ENCODE data around the gene TRERF1.
A peak's percentile ranks its signal among the peaks of the same experiment; 100 is the strongest.

TRERF1 gene

DNA sequence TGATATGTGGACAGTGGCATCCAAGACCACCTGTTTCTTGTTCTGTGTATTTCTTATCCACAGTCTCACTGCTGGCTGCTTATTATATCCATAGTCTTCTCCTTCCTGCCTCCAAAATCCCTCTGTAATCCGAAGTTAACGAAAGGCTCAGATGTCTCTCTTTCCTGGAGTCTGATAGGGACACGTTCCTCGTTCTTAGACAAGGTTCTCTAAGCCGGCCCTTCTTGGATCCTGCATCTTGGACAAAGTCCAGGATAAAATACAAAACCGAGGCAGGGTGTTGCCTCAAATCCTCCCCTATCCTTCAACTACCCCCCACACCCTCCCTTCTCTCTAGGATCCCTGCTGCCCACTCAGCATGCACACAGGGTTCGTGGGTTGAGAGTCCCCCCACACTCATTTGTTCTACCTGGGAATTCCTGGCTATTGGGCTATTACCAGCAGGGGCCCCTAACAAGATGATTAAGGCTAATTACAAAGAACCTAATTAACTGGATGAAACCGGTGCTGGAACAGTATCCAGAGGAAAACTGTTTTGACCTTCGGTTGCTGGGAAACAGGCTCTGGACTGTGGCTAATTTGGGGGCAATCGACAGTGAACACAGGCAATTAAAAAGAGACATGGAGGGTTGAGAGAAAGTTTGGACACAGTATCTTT, 201.3 kb downstream of the TRERF1 start:
- no peak for DNase-seq (ENCODE audit: low read depth)

DNA sequence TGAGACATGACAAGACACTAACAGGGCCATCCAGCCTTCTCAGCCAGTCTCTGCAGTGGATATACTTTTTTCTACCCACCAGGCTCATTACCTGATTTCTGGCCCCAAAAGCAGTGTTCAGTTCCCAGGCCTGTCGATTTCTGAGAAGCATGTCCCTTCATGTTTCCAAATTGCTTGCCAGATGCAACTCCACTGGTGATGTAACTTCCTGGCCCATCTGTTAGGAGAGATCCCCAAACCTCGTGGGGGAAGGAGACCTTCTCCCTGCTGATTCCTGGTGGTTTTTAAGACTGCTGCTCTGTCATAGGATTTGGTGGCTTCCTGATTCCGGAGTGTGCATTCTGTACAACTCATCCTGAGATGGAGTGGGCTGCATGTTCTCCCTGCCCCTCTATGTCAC, 202.4 kb downstream of the TRERF1 start:
- DNase-seq (ENCODE audit: low read depth): no peak

DNA sequence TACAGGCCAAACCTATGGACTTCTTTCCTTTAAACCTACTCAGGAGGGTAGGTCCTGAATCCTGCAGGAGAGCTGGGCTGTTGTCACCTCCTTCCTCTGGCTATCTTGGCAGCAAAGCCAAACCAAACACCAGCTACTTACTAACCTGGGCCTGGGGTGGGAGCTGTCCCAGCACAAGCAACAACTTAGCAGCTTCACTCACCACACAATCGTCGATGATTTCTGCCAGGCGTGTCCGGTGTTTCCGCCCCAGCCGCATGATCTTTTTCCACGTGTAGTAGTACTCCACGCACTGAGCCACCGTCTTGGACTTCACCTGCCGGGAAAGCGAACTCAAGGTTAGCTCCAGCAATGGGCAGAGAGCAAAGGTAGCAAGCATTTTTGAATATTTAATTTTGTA, 208.7 kb downstream of the TRERF1 start:
- DNase-seq (ENCODE audit: low read depth): no peak

DNA sequence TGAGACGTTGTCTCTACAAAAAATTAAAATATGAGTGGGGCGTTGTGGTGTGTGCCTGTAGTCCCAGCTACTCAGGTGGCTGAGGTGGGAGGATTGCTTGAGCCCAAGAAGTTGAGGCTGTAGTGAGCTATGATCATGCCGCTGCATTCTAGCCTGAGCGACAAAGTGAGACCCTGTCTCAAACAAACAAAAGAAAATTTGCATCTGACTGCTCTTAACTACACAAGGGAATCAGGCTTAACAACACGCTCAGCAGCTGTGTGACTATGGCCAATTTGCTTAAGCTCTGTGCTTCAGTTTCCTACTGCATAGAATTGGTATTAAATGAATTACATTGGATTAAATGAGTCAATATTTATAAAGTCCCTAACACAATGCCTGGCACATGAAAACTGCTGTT, 209.8 kb downstream of the TRERF1 start:
- DNase-seq (ENCODE audit: low read depth): no peak

DNA sequence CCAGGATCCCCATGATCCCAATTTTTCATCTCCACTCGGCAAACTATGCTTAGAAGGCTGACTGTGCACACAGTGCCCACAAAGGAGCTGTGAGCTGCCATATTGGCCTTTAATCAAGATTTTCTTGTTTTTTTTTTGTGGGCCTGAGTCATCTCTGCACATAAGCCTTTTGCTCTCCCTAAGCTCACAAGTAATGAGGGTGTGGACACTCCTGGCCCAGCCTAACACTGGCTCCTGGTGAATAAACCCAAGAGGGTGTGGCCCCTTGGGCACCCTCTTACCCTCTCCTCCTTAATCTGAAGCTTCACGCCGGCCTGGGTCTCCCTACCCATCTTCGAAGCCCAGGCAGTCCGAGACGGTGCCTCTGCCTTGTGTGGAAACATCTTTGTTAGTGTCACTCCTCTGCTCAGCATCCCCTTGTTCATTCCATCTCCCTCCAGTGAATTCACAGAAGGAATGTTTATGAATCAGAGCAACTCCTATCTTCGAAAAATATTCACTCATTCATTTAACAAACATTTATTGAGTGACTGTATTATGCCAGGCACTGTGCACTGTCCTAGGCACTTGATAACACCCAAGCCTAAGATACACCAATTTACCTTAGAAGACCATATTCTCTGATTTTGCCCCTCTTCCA, 211.9 kb downstream of the TRERF1 start:
- DNase-seq (ENCODE audit: low read depth): peak; percentile 66

DNA sequence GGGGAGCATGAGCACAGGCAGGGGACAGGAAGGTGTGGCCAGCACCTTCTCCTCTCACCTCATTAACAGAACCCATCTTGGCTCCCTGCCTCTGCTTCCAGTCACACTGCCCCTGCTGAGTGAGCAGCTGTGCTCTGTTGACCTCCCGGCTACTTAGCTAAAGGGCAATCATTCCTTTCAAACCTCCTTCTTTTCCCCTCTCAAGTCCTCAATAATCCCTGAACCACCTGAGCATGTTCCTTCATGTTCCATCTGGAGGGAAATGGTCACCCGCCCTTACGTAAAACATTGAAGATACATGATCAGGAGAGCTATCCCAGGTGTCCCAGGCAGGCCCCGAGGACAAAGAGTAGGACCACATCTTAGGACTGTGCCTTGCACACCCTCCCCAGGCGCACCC, 212.4 kb downstream of the TRERF1 start:
- no peak for DNase-seq (ENCODE audit: low read depth)

DNA sequence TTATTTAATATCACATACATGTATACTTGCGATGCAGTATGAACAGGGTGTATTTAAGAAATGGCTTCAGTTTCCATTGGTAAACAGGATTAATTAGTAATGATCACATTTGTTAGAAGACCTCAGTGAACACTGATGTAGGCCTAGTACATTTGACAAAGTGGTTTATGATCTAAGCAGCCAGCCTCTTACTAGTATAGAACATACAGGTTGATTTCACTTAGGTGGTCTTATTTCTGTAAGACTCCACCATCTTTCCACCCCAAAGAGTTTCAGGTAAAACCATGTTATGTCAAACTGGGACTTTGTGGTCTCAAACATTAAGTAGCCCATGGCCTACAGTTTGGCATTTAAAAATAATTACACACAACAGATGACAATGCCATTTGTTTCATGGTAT, 213.9 kb downstream of the TRERF1 start:
- DNase-seq (ENCODE audit: low read depth): no peak

DNA sequence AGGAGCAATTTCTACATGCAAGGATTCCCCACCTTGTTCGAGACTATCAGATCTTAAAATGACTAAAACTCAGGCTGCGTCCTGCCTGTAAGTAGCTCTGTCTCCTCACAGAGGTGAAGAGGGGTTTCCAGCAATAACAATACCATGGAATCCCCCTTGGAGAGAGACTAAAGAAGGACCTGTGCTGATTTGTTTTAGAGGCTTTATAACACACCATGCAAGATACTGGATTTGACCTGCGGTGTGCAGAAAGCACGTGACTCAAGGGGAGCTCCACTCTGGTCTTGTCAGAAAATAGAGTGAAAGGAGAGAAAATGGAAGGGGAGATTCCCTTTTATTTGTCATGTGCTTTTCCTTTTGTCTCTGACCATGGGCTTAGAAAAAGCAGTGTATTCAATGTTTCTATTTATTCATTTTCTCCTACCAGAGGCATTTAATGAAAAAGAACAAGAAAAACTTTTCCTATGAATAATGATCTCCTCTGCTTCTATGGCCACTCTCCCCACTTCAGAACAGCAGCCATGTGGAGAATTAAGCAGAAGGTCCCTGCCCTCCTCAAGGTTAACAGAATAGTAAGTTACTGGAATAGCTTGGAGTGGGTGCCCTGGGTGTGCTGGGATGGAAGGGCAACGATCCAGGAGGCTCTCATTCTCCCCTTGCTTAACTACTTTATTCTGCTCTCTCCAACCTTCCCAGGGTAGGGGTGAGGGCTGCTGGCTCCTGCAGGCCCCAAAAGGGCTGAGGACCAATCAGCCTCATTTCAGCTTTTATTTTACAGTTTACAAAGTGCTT, 214.8 kb downstream of the TRERF1 start:
- no peak for DNase-seq (ENCODE audit: low read depth)

DNA sequence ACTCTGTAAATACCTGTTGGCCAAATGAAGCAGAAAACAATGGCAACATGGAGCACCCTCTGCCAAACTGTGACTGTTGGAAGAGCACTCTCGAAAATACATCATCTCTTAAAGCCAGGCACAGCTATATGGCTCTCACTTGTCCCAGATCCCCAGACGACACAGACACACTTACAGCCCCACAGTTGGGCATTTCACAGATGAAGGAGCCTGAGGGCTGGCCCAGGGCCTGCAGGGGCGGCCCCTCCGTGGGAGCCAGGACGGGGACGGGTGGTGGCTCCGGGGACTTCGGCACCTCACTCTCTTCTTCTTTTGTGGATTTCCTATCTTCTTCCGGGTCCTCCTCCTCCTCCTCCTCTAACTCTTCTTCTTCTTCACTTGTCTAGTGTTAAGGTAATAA, 215.7 kb downstream of the TRERF1 start:
- no peak for DNase-seq (ENCODE audit: low read depth)

DNA sequence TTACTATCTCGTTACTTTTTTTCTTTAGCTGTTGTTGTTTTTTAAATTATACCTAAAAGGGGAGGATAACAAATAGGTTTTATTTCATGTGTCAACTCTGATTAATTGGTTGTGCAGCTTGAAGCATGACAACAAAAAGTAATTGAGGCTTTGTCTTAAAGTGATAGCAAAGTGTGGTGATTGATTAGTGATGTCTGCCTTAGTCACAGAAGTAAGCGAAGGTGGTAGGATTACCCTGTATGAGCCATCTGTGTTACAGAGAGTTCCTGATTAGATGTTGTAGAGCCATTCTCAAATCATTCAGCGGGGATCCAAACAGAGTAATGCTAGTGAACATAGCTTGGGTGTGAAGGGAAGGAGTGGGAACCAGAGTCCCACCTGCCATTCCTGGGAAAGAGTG, 219.7 kb downstream of the TRERF1 start:
- no peak for DNase-seq (ENCODE audit: low read depth)

DNA sequence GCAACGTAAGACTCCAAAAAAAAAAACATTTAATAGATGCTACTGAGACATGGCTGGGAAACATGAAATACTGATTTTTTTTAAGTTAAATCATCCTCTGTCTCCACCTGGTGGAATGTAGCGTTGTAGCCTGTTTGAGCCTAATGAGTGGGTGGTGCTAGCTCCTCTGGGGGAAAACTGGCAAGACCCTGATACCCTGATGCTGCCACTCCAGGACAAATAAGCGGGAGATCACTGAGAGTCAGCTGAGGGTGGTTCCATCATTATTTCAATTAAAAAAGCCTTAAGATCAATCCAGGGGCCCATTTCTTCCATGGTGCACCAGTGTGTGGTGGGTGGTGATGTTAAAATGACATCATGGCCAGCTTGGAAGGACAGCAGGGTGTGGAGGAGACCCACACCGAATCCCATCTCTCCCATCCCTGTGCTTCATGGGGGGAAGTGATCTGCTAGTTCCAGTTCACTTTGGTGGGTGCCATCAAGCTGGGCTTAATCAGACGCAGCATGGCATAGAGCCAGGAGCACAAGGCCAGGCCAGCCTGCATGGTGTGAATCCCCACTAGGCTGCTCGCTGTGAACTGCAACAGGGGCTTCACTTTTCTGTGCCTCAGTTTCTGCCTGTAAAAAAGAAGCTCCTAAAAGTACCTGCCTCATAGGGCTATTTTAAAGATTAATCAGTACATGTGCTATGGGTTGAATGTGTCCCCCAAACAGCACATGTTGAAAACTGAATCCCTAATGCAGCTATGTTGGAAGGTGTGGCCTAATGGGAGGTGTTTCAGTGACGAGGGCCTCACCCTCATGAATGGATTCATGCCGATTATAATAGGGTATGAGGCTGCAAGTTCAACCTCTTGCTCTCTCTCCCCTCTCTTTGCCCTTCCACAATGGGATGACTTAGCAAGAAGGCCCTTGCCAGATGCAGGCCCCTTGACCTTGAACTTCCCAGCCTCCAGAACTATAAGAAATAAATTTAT, 221.1 kb downstream of the TRERF1 start:
- DNase-seq (ENCODE audit: low read depth): no peak

DNA sequence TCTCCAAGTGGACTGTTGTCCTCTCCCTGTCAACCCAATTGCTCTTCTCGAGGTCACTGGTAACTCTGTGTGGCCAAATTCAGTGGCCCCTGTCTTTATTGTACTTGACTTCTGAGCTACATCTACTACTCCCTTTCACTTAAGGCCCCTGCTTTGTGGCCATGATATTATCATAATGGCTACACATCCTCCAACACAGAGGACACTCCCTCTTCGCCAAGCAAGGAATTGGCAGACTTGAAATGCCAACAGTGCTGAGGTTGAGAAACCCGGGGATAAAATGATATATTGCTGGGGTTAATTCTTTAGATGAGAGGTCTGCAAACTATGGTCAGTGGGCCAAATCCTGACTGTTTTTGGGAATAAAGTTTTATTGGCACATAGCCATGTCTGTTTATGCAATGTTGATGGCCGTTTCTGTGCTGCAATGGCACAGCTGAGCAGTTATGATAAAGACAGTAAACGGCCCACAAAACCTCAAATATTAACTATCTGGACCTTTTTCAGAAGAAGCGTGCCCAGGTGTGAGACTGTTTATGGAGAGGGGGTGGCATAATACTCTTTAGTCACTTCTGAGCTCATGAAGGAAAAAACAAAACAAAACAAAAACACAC, 222.1 kb downstream of the TRERF1 start:
- no peak for DNase-seq (ENCODE audit: low read depth)

DNA sequence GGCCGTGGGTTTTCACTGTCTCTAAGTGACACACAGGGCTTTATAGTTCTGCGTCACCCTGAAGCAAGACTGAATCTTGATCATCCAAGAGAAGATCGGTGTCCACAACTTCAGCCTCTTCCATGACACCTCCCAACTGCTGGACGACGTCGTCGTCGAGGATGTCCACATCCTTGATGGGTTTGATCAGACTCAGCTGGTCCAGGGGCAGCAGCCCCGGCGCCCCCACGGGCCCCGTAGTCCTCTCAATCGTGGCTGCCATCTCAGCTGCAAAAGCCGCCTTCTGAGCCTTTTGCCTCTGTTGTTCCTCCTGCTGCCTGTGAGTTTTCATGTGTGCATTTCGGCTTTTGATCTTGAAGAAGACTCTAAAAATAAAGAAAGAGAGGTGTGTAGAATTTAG, 223.4 kb downstream of the TRERF1 start:
- no peak for DNase-seq (ENCODE audit: low read depth)

DNA sequence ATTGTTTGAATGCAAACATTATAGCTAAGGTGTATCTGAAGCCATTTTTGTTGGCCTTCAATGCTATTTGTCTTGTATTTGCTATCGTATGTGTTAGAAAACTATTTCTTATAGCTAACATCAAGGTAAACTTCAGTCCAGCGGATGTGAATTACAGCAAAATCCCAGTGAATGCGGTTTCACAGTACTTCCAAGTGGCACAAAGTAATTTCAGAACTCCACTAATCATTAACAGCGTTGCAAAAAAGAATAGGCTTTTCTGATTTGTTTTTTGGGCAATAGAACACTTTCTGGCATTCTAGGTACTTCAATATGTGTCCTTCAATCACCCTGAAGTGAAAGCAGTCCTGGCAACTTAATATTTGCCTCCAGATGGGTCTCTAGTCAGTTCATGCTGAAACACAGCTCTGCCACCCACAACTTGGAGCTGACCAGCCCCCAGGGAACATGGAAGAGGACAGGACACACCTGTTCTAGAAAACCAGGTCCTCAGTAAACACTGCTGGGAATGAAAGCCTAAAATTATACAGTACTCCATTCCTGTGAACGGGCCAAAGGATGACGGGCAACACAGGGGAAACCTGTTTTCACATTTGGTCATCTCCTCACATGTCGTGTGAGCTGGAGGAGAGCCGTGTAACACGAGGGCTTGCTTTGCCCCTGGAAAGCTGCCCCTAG, 224.4 kb downstream of the TRERF1 start:
- no peak for DNase-seq (ENCODE audit: low read depth)

DNA sequence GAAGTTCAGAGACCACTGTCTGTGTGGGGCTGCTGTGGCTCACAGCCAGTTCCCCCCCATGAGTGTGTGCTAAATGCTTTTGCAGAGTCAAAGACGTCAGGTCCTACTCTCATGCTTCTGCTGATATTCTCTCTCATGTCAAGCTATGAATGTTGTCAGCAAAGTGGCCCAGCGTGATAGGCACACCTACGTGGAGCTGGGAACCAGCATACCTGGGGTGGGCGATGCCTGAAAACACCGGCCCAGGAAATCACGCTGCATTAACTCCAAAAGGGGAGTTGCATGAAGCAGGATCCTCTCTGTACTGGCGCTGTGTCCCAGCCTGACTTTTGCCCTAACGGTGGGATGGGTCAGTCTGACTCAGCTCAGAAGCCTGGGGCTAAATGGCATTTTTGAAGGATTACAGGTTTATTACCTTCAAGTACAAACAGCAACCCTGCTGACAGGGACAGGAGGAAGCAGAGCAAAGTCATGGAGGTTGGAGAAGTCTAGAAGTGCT, 225.0 kb downstream of the TRERF1 start:
- peak; percentile 79 for DNase-seq (ENCODE audit: low read depth)

DNA sequence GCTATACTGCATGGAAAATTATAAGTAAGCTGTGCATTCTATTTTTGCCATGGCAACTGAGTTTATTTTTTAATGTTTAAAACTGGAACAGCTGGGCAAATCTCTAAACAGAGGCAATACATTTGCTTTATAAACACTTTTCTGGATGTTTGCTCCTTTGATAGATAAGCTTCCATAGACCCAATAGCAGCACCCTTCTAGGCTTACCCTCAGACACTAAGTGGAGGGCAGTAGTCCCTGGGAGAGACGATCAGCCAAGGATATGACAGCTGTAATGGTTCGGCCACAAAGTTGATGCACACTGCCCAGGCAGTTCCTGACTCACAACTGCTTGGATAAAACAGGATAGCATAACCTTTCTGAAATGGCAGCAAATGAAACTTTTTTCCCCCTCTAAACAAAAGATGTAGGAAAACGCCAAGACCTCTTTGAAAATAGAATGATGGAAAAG, 225.5 kb downstream of the TRERF1 start:
- DNase-seq (ENCODE audit: low read depth): peak; percentile 74

DNA sequence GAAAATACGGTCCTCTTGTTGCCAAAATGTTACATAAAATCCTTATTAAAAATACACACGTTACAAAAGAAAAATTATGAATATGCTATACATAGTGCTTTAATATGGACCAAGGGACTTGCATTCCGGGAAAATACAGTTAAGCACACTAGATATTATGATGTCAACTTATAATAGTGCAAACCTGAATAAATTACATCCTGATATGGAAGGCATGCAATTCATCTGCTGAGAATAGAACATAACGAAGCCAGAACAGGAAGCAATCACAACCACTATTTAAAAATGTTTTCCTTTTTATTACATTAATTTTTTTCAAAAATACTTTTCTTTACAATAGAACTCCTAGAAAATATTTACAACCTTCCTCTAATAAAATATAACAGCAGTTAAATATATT, 226.3 kb downstream of the TRERF1 start:
- DNase-seq (ENCODE audit: low read depth): no peak

DNA sequence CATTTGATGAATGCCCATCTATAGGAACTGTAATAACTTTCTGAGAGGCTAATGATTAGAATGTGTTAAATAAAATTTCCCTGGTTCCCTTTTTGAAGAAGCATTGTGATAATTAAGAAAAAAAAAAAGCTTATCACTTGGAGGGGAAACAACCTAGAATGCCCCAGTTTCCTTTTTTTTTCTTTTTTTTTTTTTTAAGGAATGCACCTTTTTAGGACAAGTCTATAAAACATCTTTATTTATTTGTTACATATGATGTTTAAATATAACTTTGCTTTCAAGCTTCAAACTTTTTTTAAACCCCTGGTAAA, 226.7 kb downstream of the TRERF1 start:
- DNase-seq (ENCODE audit: low read depth): no peak

DNA sequence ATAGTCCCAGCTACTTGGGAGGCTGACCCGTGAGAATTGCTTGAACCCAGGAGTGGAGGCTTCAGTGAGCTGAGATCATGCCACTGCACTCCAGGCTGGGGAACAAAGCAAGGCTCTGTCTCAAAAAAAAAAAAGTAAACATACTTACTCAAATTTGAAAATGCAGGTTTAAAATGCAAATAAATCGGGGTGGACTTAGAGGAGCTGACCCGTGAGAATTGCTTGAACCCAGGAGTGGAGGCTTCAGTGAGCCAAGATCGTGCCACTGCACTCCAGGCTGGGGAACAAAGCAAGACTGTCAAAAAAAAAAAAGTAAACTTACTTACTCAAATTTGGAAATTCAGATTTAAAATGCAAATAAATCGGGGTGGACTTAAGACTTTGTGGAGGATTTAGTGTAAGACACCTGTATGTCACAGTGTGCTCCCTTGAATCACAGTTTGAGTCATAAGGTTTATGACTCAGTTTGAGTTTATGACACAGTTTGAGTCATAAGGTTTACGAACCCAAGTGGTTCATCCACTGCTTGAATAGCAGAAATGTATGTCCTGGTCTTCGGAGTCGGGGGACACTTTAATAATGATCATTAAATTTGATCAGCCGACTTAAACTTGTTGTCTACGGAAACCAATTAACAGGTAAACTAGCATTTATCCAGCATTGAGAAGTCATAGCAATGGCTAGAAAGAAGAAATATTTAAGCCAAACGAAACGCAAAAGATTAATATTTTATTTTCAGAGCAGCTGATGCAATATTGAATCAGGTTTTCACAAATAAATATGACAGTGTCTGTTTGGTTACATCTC, 227.3 kb downstream of the TRERF1 start:
- DNase-seq (ENCODE audit: low read depth): peak; percentile 86

DNA sequence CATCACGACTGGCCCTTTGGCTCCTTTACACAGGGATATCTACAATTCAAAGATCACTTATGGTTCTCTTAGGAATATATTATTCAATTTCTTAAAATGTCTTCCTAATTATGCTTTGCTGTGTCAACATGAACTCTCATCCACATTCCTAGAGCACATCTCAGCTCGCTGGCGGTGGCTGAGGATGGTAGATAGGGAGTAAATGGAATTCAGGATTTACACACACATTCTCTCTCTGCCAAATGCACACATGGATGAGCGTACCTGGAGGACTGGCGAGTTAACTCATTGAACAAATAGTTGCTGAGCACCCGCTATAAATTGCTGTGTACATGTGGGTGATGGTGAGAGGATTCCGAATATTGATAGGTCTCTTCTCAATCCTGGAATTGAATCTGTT, 229.3 kb downstream of the TRERF1 start:
- DNase-seq (ENCODE audit: low read depth): peak; percentile 11
